ENCODE results near the gene SKAP2. TPM values are rescaled to one million over a fixed set of nuclear protein-coding genes. Genes with fewer than 3 reads are reported as not detected.

The SKAP2 gene
- total and polyA plus RNA-seq, 2 of the 13 experiments (the other 11 are each of a cell fraction or from before 2014, with no cell fraction given), result 3.6 to 12.9 TPM

- no peak for TF ChIP-seq ZNF503 (CRISPR knock-in tag; IDR thresholded peaks at IDR 0.05)
- peak; percentile 50 for TF ChIP-seq PITX1 (CRISPR knock-in tag; IDR thresholded peaks at IDR 0.05)
- TF ChIP-seq ZNF275 (CRISPR knock-in tag; IDR thresholded peaks at IDR 0.05; ENCODE audit: borderline replicate concordance), result no peak; the same call in 1 of the 2 replicates
- TF ChIP-seq ZNF160 (CRISPR knock-in tag; IDR thresholded peaks at IDR 0.05), result 0 out of 2 replicates have a peak, but pooled peaks have one; percentile 45
- no peak for TF ChIP-seq TBL1XR1 (IDR thresholded peaks at IDR 0.05; ENCODE audit: borderline replicate concordance, low read length, partially characterized antibody)
- no peak for TF ChIP-seq PHB2 (IDR thresholded peaks at IDR 0.05; ENCODE audit: partially characterized antibody)
- TF ChIP-seq TFDP2 (CRISPR knock-in tag; IDR thresholded peaks at IDR 0.05), result no peak; the same call in 1 of the 2 replicates
- peak; percentile 79 for TF ChIP-seq ZFX (CRISPR knock-in tag; IDR thresholded peaks at IDR 0.05; ENCODE audit: low read depth)
- peak; percentile 81 for TF ChIP-seq ASH2L (IDR thresholded peaks at IDR 0.05; ENCODE audit: insufficient read length, low read depth, low read length)
- no peak for TF ChIP-seq HMGXB3 (CRISPR knock-in tag; IDR thresholded peaks at IDR 0.05; ENCODE audit: borderline replicate concordance)
- 0 out of 2 replicates have a peak, but pooled peaks have one; percentile 80 for TF ChIP-seq ZNF775 (CRISPR knock-in tag; IDR thresholded peaks at IDR 0.05; ENCODE audit: borderline replicate concordance)
- no peak for TF ChIP-seq CENPBD1 (CRISPR knock-in tag; IDR thresholded peaks at IDR 0.05; ENCODE audit: borderline replicate concordance, low read depth)
- TF ChIP-seq ZNF263 (CRISPR knock-in tag; IDR thresholded peaks at IDR 0.05), result peak; percentile 29; the same call in 1 of the 2 replicates
- TF ChIP-seq BATF2 (CRISPR knock-in tag; IDR thresholded peaks at IDR 0.05), result no peak
- TF ChIP-seq RARA (CRISPR knock-in tag; IDR thresholded peaks at IDR 0.05), result peak; percentile 28; the same call in 1 of the 2 replicates
- peak; percentile 88 for TF ChIP-seq CREB1 (IDR thresholded peaks at IDR 0.05)
- peak; percentile 91 for TF ChIP-seq CREB1 (CRISPR knock-in tag; IDR thresholded peaks at IDR 0.05)
Measured at GRCh38 chr7:26864309-26865093, at the start of gene SKAP2 (continued).
